Esophagus muscularis mucosa (tissue), 3 donors: ENCODE data around the gene PLEKHM3.

Experiments used
- CTCF ChIP-seq, 3 experiments: fragments of 200-600 bp in 2 of 3; fragments of 450-650 bp in 1 of 3; sonication (generic) in 2 of 3; IDR thresholded peaks; one replicate each; pipeline ENCODE4 v1.5.1; 2017 to 2019; ENCODE audit warnings: antibody characterized with exemption in 3 of 3, mild to moderate bottlenecking in 2 of 3, moderate library complexity in 1 of 3
- POLR2A ChIP-seq: fragments of 450-650 bp; IDR thresholded peaks from one replicate; pipeline ENCODE4 v1.6.1; 2017; ENCODE audit warnings: antibody characterized with exemption, moderate library complexity, mild to moderate bottlenecking, low read depth

GRCh38 chr2:207863345-207863744, 162.0 kb downstream of the PLEKHM3 start:
- no peak for TF ChIP-seq CTCF (IDR thresholded peaks at IDR 0.05)
- no peak for TF ChIP-seq POLR2A
